ENCODE results near the gene GPAT2.
"Not testable (repeated sequence)": the region's sequence is repeated elsewhere in the genome, so short reads cannot be mapped to it uniquely, and the experiment has no call there.

The GPAT2 gene

GRCh38 chr2:96022701-96023447, 11.8 kb downstream of the GPAT2 start:
- peak; percentile 18 to 46 for DNase-seq (ENCODE audit: low read depth in 2 of 2)

GRCh38 chr2:96022126-96022525, 12.6 kb downstream of the GPAT2 start:
- DNase-seq (ENCODE audit: low read depth in 2 of 2), result not testable (repeated sequence)

DNA sequence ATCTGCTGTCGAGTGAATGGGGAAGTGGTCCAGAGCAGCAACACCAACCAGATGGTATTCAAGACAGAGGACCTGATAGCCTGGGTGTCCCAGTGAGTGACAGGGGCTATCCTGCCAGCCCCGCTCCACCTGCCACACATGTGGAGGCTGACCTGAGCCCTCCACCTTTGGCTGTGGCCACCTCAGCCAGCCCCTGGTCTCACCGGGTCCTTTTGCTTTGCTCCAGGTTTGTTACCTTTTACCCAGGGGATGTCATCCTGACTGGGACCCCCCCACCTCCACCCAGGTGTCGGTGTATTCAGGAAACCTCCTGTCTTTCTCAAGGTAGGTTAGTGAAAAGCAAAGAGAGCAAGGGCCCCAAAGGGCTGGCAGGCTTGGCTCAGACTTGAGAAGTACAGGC, 13.6 kb downstream of the GPAT2 start:
- DNase-seq (ENCODE audit: low read depth in 2 of 2), result not testable (repeated sequence)

- not testable (repeated sequence) for DNase-seq (ENCODE audit: low read depth in 2 of 2)
Measured at GRCh38 chr2:96019909-96020590, 14.7 kb downstream of the GPAT2 start.

GRCh38 chr2:96016321-96016720, 18.4 kb downstream of the GPAT2 start:
- DNase-seq (ENCODE audit: low read depth in 2 of 2), result not testable (repeated sequence)

GRCh38 chr2:96012792-96013264, 21.9 kb downstream of the GPAT2 start:
- not testable (repeated sequence) for DNase-seq (ENCODE audit: low read depth in 2 of 2)

- not testable (repeated sequence) for DNase-seq (ENCODE audit: low read depth in 2 of 2)
Measured at GRCh38 chr2:96012086-96012791, 22.5 kb downstream of the GPAT2 start.

DNA sequence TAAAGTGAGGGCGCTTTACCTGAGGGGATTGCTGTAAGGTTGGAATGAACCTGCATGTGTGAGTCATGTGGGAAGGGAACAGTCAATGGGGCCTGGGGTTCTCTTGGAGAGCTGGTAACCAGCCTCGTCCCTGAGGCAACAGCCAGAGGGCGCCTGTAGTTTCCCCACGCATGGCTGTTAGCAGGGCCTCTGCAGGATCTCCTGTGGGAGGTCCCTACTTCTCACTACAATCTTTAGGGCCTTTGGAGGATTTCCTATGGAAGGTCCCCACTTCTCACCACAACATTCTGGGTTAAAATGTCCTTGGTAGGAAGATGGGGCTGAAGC, 23.6 kb downstream of the GPAT2 start:
- DNase-seq (ENCODE audit: low read depth in 2 of 2), result not testable (repeated sequence)

DNA sequence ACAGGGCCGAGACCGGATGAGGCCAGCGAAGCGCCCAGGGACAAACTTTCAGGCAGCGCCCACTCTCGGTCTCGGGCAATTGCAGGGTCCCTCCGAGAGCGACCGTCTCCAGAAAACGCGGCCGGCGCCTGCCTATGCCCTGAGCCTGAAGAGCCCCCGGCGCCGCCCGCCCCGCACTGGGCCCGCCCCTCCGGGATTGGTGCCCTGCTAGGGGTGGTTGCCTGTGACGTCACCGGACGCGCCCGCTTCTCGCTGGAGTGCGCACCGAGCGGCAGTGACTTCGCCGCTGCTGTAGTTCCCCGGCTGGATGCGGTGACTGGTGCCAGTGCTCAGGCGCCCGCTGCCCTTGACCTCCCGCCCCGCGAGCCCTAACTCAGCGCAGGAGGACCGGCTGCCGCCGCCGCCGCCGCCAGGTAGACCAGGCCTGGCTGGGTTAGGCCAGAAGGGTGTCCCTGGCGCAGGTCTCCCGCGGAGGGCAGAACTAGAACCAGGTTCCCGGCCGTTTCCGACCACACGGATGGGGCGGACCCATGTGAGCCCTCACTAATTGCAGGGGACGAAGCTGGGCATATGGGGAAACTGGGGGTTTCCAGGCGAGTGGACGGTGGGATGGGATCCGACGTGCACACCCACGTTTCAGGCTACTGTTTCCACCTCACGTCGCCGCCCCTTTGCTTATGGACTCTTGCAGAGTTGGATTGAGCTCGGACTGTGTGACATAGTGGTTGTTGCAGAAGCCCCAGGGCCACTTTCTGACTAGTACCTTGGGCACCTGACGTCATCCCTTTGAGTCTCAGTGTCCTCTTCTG, 24.2 kb downstream of the GPAT2 start:
- peak; percentile 91 to 93 for DNase-seq (ENCODE audit: low read depth in 2 of 2)

- not testable (repeated sequence) for DNase-seq (ENCODE audit: low read depth in 2 of 2)
Measured at GRCh38 chr2:96009833-96010232, 24.9 kb downstream of the GPAT2 start.

DNA sequence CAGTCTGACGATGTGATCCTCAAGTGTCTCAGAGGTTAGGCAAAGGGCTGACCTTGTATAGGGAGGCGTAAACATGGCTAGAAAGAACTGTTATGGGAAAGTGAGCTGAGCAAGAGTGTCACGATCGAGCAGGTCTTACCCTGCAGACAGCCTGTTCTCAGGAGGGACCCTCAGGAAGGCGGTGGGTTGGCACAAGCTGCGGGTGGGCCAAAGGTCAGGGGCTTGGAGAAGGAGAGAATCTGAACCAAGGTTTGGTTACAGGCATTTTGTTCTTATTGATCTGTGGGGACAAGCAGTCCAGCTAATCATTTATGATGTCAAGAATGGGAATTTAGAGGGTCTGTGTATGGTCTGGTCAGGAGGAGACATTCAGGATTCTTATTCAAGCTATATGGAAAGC, 26.7 kb downstream of the GPAT2 start:
- not testable (repeated sequence) for DNase-seq (ENCODE audit: low read depth in 2 of 2)

DNA sequence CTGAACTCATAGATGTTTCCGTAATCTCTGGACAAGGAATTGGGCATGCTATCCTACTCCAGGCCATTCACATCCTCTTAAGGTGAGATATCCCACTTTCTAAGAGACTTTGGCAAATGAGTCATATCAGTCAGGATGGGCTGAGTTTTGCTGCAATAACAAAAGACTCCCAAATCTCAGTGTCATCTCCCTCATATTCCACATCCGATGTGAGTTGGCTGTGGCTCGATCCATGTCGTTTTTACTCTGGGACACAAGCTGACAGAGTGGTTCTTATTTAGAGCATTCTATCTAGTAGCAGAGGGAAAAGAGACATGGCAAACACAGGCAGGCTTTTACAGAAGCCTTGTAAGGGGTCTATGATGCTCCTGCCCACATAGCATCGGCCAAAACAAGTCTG, 28.5 kb downstream of the GPAT2 start:
- not testable (repeated sequence) for DNase-seq (ENCODE audit: low read depth in 2 of 2)

DNA sequence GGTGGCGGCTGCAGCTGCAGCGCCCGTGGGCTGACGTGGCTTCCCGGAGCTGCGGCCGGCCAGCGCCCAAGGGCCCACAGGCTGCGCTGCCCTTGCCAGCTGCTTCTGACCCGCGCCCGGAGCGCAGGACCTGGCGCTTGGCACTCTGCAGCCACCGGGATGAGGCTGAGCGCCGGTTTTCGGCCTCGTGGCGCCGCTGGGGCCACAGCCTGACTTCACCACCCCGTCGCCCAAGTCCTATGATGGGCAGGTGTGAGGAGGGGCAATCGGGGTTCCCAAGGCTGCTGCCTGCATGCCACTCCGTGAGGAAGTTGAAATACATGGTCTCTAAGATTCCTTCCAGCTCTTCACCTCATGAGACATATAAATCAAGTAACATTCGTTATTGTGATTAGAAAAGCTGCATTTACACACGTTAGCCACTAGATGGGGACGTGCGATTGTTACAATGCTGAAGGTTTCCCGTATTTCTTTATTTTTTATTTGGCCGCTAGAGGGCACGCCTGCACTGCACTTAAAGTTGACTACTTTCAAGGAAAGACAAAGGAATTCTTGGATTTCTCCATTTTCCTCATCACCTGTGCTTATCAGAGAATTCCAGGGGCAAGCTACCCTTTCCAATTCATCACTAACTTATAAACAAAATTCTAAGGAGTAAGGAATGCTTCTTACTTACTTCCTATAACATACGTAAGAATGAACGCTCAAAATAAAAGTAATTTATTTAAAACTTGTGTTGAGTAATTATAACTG, 42.0 kb downstream of the GPAT2 start:
- peak in 1 of 2 donors; percentile 2 for DNase-seq (ENCODE audit: low read depth in 2 of 2)

DNA sequence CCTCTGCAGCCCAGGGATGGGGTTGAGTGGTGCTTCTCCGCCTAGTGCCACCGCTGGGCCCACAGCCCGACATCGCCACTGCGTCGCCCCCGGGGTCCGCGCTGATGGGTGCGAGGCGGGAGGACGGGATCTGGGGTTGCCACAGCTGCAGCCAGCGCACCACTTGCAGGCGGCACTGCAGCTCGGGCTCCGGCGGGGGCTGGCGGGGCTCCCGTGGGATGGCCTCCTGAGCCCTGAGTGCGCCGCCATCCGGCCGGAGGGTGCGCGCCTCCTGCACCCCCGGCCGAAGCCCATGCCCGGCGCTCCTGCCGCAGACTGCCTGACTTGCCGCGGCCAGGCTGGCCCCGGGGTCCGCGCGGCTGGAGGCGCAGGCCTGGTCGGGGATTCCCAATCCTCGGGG, 42.6 kb downstream of the GPAT2 start:
- peak in 1 of 2 donors; percentile 10 for DNase-seq (ENCODE audit: low read depth in 2 of 2)

GRCh38 chr2:95991351-95992094, 43.2 kb downstream of the GPAT2 start, which contains the start of gene ANKRD36C:
TSS of gene ANKRD36C (minus strand) at chr2:95991824. CDS start at chr2:95991708, 116 bp downstream.
- DNase-seq (ENCODE audit: low read depth in 2 of 2), result peak in 1 of 2 donors; percentile 3

DNA sequence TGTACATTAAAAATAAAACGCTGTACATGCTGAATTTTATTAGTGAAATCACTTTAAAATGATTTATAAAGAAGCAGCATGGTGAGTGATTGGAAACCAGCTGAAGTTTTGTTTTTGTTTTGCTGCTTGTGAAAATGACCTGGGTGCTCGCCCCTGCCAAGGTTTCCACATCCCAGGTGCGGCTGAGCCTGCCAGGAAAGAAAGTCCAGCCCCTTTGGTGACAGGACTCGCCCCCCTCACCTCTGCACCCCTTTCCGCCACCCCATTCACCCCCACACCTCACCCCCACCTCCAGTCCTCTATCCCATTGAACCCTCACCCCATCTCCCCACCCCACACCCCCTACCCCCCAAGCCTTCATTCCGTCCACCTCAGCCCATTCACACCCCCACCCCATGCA, 43.8 kb downstream of the GPAT2 start:
- not testable (repeated sequence) for DNase-seq (ENCODE audit: low read depth in 2 of 2)
